B cell (primary cell): ENCODE results near the gene ZNF790. TPM values are rescaled to one million over a fixed set of nuclear protein-coding genes. Genes with fewer than 3 reads are reported as not detected.

Source experiments
- ATAC-seq: fragments of 200-7000 bp; cut with Tn5 transposase; one replicate; pipeline ENCODE4 v1.10.0; 2021; ENCODE audit warnings: low read depth, mild to moderate bottlenecking, moderate number of reproducible peaks, moderate library complexity
- CTCF ChIA-PET: fragments of 350-600 bp; sonication (Branson Sonifier 250); formaldehyde crosslinking; loops from one replicate; lab custom pipeline; 2021; ENCODE audit warnings: antibody characterized with exemption, inconsistent platforms; lab: Charles Lee
- POLR2A ChIA-PET: fragments of 350-600 bp; sonication (Branson Sonifier 250); formaldehyde crosslinking; loops from one replicate; lab custom pipeline; 2021; ENCODE audit warnings: antibody characterized with exemption; lab: Charles Lee
- DNase-seq: peaks from one replicate; pipeline ENCODE4 v3.0.0; 2013
- H2AFZ ChIP-seq: 2 replicates; pipeline ENCODE4 v1.6.1; 2012; ENCODE audit warnings: mild to moderate bottlenecking, low read depth, low read length; ENCODE audit not compliant: insufficient read depth, poor library complexity, severe bottlenecking
- H3K27ac ChIP-seq, 2 donors: 1 replicate in 1 of 2; 2 replicates in 1 of 2; pipeline ENCODE4 v1.5.1; 2012 to 2013; ENCODE audit warnings: low read length in 2 of 2, mild to moderate bottlenecking in 2 of 2, moderate library complexity in 1 of 2
- H3K27me3 ChIP-seq, 4 experiments: fragments of 200-600 bp in 1 of 4; sonication (generic) in 1 of 4; replicated peaks in 1 of 4; 1 replicate in 2 of 4; 2 replicates in 2 of 4; pipeline versions ENCODE4 v1.6.1 to v1.7.0; 2013 to 2016; ENCODE audit warnings: low read length in 3 of 4, mild to moderate bottlenecking in 2 of 4, mixed read lengths in 1 of 4, moderate library complexity in 1 of 4; ENCODE audit not compliant: insufficient read depth in 4 of 4, control insufficient read depth in 3 of 4; ENCODE audit errors: control extremely low read depth in 1 of 4
- H3K36me3 ChIP-seq, 2 experiments: replicated peaks in 1 of 2; 1 replicate in 1 of 2; 2 replicates in 1 of 2; pipeline versions ENCODE4 v1.6.1 to v1.7.1; 2013; ENCODE audit warnings: low read length in 1 of 2; ENCODE audit not compliant: insufficient read depth in 2 of 2, control insufficient read depth in 1 of 2; ENCODE audit errors: control extremely low read depth in 1 of 2, extremely low read depth in 1 of 2
- H3K4me1 ChIP-seq, 2 donors: fragments of 200-600 bp in 1 of 2; sonication (generic) in 1 of 2; 1 replicate in 1 of 2; 2 replicates in 1 of 2; pipeline versions ENCODE4 v1.5.1 to v1.6.1; 2013 to 2017; ENCODE audit warnings: low read length in 2 of 2; ENCODE audit not compliant: control insufficient read depth in 2 of 2, insufficient read depth in 2 of 2
- H3K4me2 ChIP-seq: replicated peaks from 2 replicates; pipeline ENCODE3; 2012; ENCODE audit warnings: mild to moderate bottlenecking, low read depth, low read length; ENCODE audit not compliant: poor library complexity, severe bottlenecking
- H3K4me3 ChIP-seq, 5 experiments: fragments of 200-600 bp in 1 of 5; sonication (generic) in 1 of 5; 1 replicate in 3 of 5; 2 replicates in 2 of 5; pipeline versions ENCODE4 v1.5.1 to v1.7.0; 2011 to 2016; ENCODE audit warnings: low read length in 4 of 5, mild to moderate bottlenecking in 4 of 5, low read depth in 2 of 5, control low read depth in 1 of 5, moderate library complexity in 1 of 5; ENCODE audit not compliant: insufficient read depth in 1 of 5; ENCODE audit errors: control extremely low read depth in 1 of 5, extremely low read depth in 1 of 5
- H3K79me2 ChIP-seq: fragments of 200-600 bp; sonication (generic); one replicate; pipeline ENCODE4 v1.6.0; 2016; ENCODE audit warnings: low read length; ENCODE audit not compliant: control insufficient read depth, insufficient read depth
- H3K9ac ChIP-seq: fragments of 200-600 bp; sonication (generic); 2 replicates; pipeline ENCODE4 v1.6.1; 2017; ENCODE audit warnings: mild to moderate bottlenecking, low read length, moderate library complexity
- H3K9me3 ChIP-seq, 3 donors: one replicate each; pipeline versions ENCODE4 v1.6.1 to v1.7.1; 2013; ENCODE audit warnings: low read length in 2 of 3; ENCODE audit not compliant: control insufficient read depth in 2 of 3, insufficient read depth in 1 of 3; ENCODE audit errors: control extremely low read depth in 1 of 3
- H4K20me1 ChIP-seq: 2 replicates; pipeline ENCODE4 v1.6.0; 2012; ENCODE audit warnings: mild to moderate bottlenecking, low read length; ENCODE audit not compliant: insufficient read depth, control insufficient read depth, poor library complexity, severe bottlenecking
- H3K27ac Mint-ChIP-seq: one replicate; pipeline ENCODE4 v1.8.0; 2021; ENCODE audit warnings: mixed read lengths
- H3K27me3 Mint-ChIP-seq: one replicate; pipeline ENCODE4 v1.8.0; 2021; ENCODE audit warnings: mixed read lengths
- H3K4me1 Mint-ChIP-seq: one replicate; pipeline ENCODE4 v1.8.0; 2021; ENCODE audit warnings: mixed read lengths
- H3K4me3 Mint-ChIP-seq: one replicate; pipeline ENCODE4 v1.8.0; 2021; ENCODE audit warnings: mixed read lengths
- H3K9me3 Mint-ChIP-seq: one replicate; pipeline ENCODE4 v1.8.0; 2022; ENCODE audit warnings: mixed read lengths; ENCODE audit not compliant: insufficient read depth
- CTCF ChIP-seq: fragments of 200-600 bp; IDR thresholded peaks from one replicate; pipeline ENCODE4 v1.8.0; 2022; ENCODE audit warnings: antibody characterized with exemption, mild to moderate bottlenecking
- EZH2 ChIP-seq: IDR thresholded peaks from 2 replicates; pipeline ENCODE4 v1.6.1; 2012; ENCODE audit warnings: borderline replicate concordance, low read depth, mild to moderate bottlenecking, moderate library complexity, low read length; ENCODE audit not compliant: insufficient read depth, poor library complexity, severe bottlenecking
- WGBS: methylation state at CpG from one replicate; pipeline ENCODE4 v1.1.5; 2013; ENCODE audit warnings: missing lambda C conversion rate; ENCODE audit not compliant: insufficient coverage; 5-methylcytosine and 5-hydroxymethylcytosine counted together
- intact Hi-C: fragments of 100-400 bp; cut with micrococcal nuclease; formaldehyde crosslinking; loops from one replicate; pipeline ENCODE4 v1.10.0; 2022
- polyA plus RNA-seq: library from polyadenylated mRNA; depleted of rRNA; stranded (reverse); fragments of >200 nt; gene quantifications from 2 replicates; pipeline ENCODE4 v1.2.3, GENCODE V29; 2012
- total RNA-seq, 2 donors: library from RNA; stranded (reverse); fragments of 120-200 nt in 1 of 2; gene quantifications; 1 replicate in 1 of 2; 2 replicates in 1 of 2; pipeline versions ENCODE4 v1.2.3 to v1.2.4, GENCODE V29; 2013 to 2022

The ZNF790 gene
- total and polyA plus RNA-seq, 2 donors (not counting 1 experiment from before 2014, with no cell fraction given) = 1.1 to 14.8 TPM

DNA sequence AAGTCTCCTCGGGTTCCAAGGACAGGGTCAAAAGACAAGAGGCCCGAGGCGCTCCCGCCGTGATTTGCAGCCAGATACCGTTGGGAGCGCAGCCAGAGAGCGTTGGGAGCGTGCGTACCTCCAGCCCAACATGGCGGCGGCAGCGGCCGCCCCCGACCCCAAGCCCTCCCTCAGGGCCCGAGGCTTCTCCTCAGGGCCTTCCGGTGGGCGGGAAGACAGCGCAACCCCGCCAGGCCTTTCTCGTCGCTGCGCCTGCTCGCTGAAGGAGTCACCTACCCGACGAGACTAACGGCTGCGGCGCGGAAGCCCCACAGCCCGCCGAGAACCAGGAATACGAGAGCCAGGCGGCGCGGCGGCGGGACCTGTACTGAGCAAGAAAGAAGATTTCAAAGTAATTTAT lies 62.4 kb downstream of the ZNF790 start:
- ChIA-PET POLR2A (no interaction called here), CTCF (no interaction called here)
- DNase-seq (no peak), ATAC-seq (no peak)
- no peak overlapping the region for H3K27ac ChIP-seq
- TF ChIP-seq CTCF (no peak), EZH2 (no peak)
- Mint-ChIP-seq H3K9me3 (peaks cover 11% of the 10 kb centered on the region), H3K4me3 (no peak overlapping the region), H3K27me3 (no peaks in the 10 kb centered on the region), H3K4me1 (peaks cover 25% of the 10 kb centered on the region), H3K27ac (no peak overlapping the region)
- H3K79me2 ChIP-seq = no peaks in the 10 kb centered on the region
- no peaks in the 10 kb centered on the region for H4K20me1 ChIP-seq
- intact Hi-C loops = loop anchor here (10.0 kb wide), 1 partner anchor 999 kb away; the partner anchor contains the start of gene ZNF573
- no peaks in the 10 kb centered on the region for H3K36me3 ChIP-seq
- 78% methylated on average over 33 of the region's 38 CpGs for WGBS
- H3K27me3 ChIP-seq = no peaks in the 10 kb centered on the region
- no peak overlapping the region for H2AFZ ChIP-seq
- peak overlapping the region; percentile 34 for H3K9ac ChIP-seq
- H3K4me1 ChIP-seq = peaks cover 15 to 20% of the 10 kb centered on the region in 2 donors
- H3K4me3 ChIP-seq = peak overlapping the region in 1 of 5 experiments; percentile 28
- H3K4me2 ChIP-seq = no peak overlapping the region
- peaks cover 1 to 60% (median 12%) of the 10 kb centered on the region in 3 donors for H3K9me3 ChIP-seq

DNA sequence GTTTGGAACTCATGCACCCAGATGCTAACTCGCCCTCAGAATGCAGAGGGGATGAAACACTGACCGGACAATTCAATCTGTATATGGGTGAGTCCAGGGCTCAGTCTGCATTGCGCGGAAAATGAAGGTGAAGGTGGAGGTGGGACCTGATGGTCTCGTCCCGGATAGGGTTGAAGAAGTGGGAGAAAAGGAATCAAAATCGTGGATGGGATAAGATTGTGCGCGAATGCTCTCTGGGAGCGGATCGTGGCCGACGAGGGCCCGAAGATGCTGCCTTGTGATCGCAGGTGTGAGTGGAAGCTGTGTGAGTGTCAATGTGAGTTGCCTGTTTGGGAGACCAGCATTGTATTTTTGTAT lies 65.0 kb downstream of the ZNF790 start:
- DNase-seq (no peak), ATAC-seq (no peak)
- Histone ChIP-seq H3K4me1 (peaks cover 15 to 21% of the 10 kb centered on the region in 2 donors), H3K4me2 (peak overlapping the region; percentile 92), H2AFZ (peak overlapping the region; percentile 100), H3K27ac (peak overlapping the region; percentile 69 to 81), H3K9me3 (peaks cover 2 to 63% (median 18%) of the 10 kb centered on the region in 3 donors), H3K4me3 (peak overlapping the region; percentile 66 to 99 (median 96)), H4K20me1 (no peaks in the 10 kb centered on the region), H3K36me3 (no peaks in the 10 kb centered on the region), H3K9ac (peak overlapping the region; percentile 90), H3K27me3 (no peaks in the 10 kb centered on the region), H3K79me2 (peaks cover 19% of the 10 kb centered on the region)
- 7% methylated on average over 15 of the region's 15 CpGs for WGBS
- ChIA-PET CTCF (interaction anchor here (0.6 to 0.9 kb wide), 2 partner anchors 395 to 1538 kb away, joined by 3 to 4 read pairs; partner anchors contain the start of gene ZFP14), POLR2A (interaction anchor here (1.3 kb wide), 1 partner anchor 77 kb away, joined by 4 read pairs; the partner anchor contains the start of gene ZNF345)
- peak overlapping the region; percentile 98 for H3K4me3 Mint-ChIP-seq
- peak overlapping the region; percentile 94 for H3K27ac Mint-ChIP-seq
- H3K9me3 Mint-ChIP-seq = peaks cover 12% of the 10 kb centered on the region
- peaks cover 25% of the 10 kb centered on the region for H3K4me1 Mint-ChIP-seq
- intact Hi-C loops = loop anchor here (1.0 to 10.0 kb wide), 12 partner anchors 24 to 1002 kb away; partner anchors contain the start of genes ZFP14, ZNF260, ZNF420 and ZNF461
- H3K27me3 Mint-ChIP-seq = no peaks in the 10 kb centered on the region
- TF ChIP-seq CTCF = no peak
- TF ChIP-seq EZH2 = no peak
